Naive thymus-derived CD4-positive, alpha-beta T cell (primary cell): ENCODE results near the gene AKAP13. TPM values are rescaled to one million over a fixed set of nuclear protein-coding genes. Genes with fewer than 3 reads are reported as not detected.

Source experiments
- ATAC-seq: fragments of 150-1000 bp; cut with Tn5 transposase; 2 replicates; pipeline ENCODE4 v1.10.0; 2021; ENCODE audit warnings: mild to moderate bottlenecking, moderate library complexity
- CTCF ChIA-PET: fragments of 350-600 bp; sonication (Branson Sonifier 250); formaldehyde crosslinking; loops from one replicate; lab custom pipeline; 2021; ENCODE audit warnings: antibody characterized with exemption; lab: Charles Lee
- POLR2A ChIA-PET: fragments of 350-600 bp; sonication (Branson Sonifier 250); formaldehyde crosslinking; loops from one replicate; lab custom pipeline; 2021; ENCODE audit warnings: antibody characterized with exemption, inconsistent platforms; lab: Charles Lee
- DNase-seq, 9 donors: peaks; one replicate each; pipeline versions ENCODE4 v3.0.0 to v3.0.0-alpha.2; 2020 to 2022; ENCODE audit warnings: mixed read lengths in 1 of 9
- H3K27ac ChIP-seq: one replicate; pipeline ENCODE4 v1.7.0; 2013; ENCODE audit warnings: mild to moderate bottlenecking, low read depth, low read length, moderate library complexity
- H3K27me3 ChIP-seq, 2 donors: one replicate each; pipeline ENCODE4 v1.7.0; 2013; ENCODE audit warnings: low read length in 2 of 2, mild to moderate bottlenecking in 2 of 2, moderate library complexity in 2 of 2; ENCODE audit not compliant: control insufficient read depth in 2 of 2, insufficient read depth in 2 of 2
- H3K36me3 ChIP-seq, 3 experiments: 1 replicate in 2 of 3; 2 replicates in 1 of 3; pipeline ENCODE4 v1.7.0; 2013; ENCODE audit warnings: low read length in 3 of 3, mild to moderate bottlenecking in 3 of 3, moderate library complexity in 1 of 3; ENCODE audit not compliant: insufficient read depth in 3 of 3, control insufficient read depth in 2 of 3
- H3K4me1 ChIP-seq, 2 donors: one replicate each; pipeline ENCODE4 v1.7.0; 2013; ENCODE audit warnings: low read length in 2 of 2, mild to moderate bottlenecking in 2 of 2, moderate library complexity in 1 of 2; ENCODE audit not compliant: control insufficient read depth in 2 of 2, insufficient read depth in 2 of 2
- H3K4me3 ChIP-seq: 2 replicates; pipeline ENCODE4 v1.7.0; 2013; ENCODE audit warnings: mild to moderate bottlenecking, low read length
- H3K9me3 ChIP-seq, 3 experiments: 1 replicate in 2 of 3; 2 replicates in 1 of 3; pipeline ENCODE4 v1.7.0; 2013; ENCODE audit warnings: low read length in 3 of 3; ENCODE audit not compliant: control insufficient read depth in 2 of 3
- H3K27ac Mint-ChIP-seq, 9 donors: one replicate each; pipeline ENCODE4 v1.8.0; 2020 to 2022; ENCODE audit warnings: mixed read lengths in 9 of 9, mild to moderate bottlenecking in 8 of 9, moderate library complexity in 5 of 9, inconsistent platforms in 2 of 9
- H3K27me3 Mint-ChIP-seq, 5 donors: one replicate each; pipeline ENCODE4 v1.8.0; 2021 to 2022; ENCODE audit warnings: mixed read lengths in 5 of 5, mild to moderate bottlenecking in 1 of 5
- H3K36me3 Mint-ChIP-seq, 5 donors: one replicate each; pipeline ENCODE4 v1.8.0; 2020 to 2022; ENCODE audit warnings: mixed read lengths in 5 of 5, mild to moderate bottlenecking in 3 of 5, inconsistent platforms in 1 of 5
- H3K4me1 Mint-ChIP-seq, 7 donors: one replicate each; pipeline ENCODE4 v1.8.0; 2020 to 2022; ENCODE audit warnings: mixed read lengths in 7 of 7, mild to moderate bottlenecking in 3 of 7, inconsistent platforms in 1 of 7
- H3K4me3 Mint-ChIP-seq, 10 donors: one replicate each; pipeline ENCODE4 v1.8.0; 2020 to 2022; ENCODE audit warnings: mild to moderate bottlenecking in 10 of 10, mixed read lengths in 10 of 10, moderate library complexity in 6 of 10, inconsistent platforms in 2 of 10
- H3K9me3 Mint-ChIP-seq, 11 donors: one replicate each; pipeline ENCODE4 v1.8.0; 2020 to 2022; ENCODE audit warnings: mixed read lengths in 11 of 11, mild to moderate bottlenecking in 4 of 11, inconsistent platforms in 1 of 11, moderate library complexity in 1 of 11
- intact Hi-C, 2 donors: fragments of 100-400 bp; cut with micrococcal nuclease; formaldehyde crosslinking; loops; one replicate each; pipeline ENCODE4 v1.15.1; 2023
- polyA plus RNA-seq, 2 donors: library from polyadenylated mRNA; unstranded; fragments of 300-500 nt; fragmentation: Illumina TruSeq; gene quantifications; one replicate each; pipeline ENCODE4 v1.2.3, GENCODE V29; 2021
- total RNA-seq, 6 experiments: library from RNA in 5 of 6; stranded (reverse) in 5 of 6; gene quantifications; 1 replicate in 5 of 6; 2 replicates in 1 of 6; pipeline ENCODE4 v1.2.3 and lab custom pipeline; 2021 to 2026

AKAP13 gene
- total and polyA plus RNA-seq, 7 experiments from 2014 or later: 108 to 400 (median 231) TPM

DNA sequence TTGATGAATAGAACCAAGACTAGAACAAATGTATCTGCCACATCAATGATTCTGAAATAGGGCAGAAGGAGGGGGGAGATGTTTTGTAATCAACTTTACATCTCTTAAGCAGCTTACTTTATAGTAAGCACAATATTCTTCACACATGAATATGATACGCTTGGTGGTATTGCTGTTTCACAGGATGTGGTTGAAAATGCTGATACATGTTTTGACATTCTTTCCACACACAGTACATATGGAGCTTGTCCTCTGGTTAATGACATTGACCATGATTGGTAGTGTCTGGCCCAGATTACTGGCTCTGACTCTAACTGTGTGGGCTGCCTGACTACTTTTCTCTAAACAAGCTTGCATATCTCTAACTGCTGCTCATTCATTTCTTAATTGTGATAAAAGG is 245.5 kb downstream of the AKAP13 start:
- Mint-ChIP-seq H3K27me3 (no peaks in the 10 kb centered on the region), H3K4me3 (peak overlapping the region; percentile 40 to 80 (median 65)), H3K27ac (peak overlapping the region; percentile 5 to 88 (median 73)), H3K36me3 (peaks cover 6 to 28% (median 18%) of the 10 kb centered on the region in 5 donors), H3K4me1 (peaks cover 48 to 71% (median 58%) of the 10 kb centered on the region in 7 donors), H3K9me3 (no peaks in the 10 kb centered on the region)
- DNase-seq (peak in 4 of 9 donors; percentile 11 to 38 (median 28)), ATAC-seq (peak; percentile 79)
- CTCF ChIA-PET: no interaction called here
- Histone ChIP-seq H3K9me3 (no peaks in the 10 kb centered on the region), H3K4me3 (no peak overlapping the region), H3K27me3 (no peaks in the 10 kb centered on the region), H3K27ac (no peak overlapping the region), H3K36me3 (no peaks in the 10 kb centered on the region), H3K4me1 (peaks cover 26 to 44% of the 10 kb centered on the region in 2 donors)
- POLR2A ChIA-PET: interaction anchor here (0.6 to 2.4 kb wide), 3 partner anchors 43 to 65 kb away, joined by 3 to 6 read pairs (median 5); no protein-coding TSS in a partner anchor
- intact Hi-C loops: loop anchor here in 1 of 2 donors (1.0 to 2.0 kb wide), 3 partner anchors 21 to 81 kb away; no protein-coding TSS in a partner anchor

- Mint-ChIP-seq H3K4me1 (peaks cover 42 to 62% (median 58%) of the 10 kb centered on the region in 7 donors), H3K27ac (peak overlapping the region in 2 of 9 donors; percentile 11 to 16), H3K27me3 (no peaks in the 10 kb centered on the region), H3K36me3 (peaks cover 6 to 25% (median 22%) of the 10 kb centered on the region in 5 donors), H3K9me3 (no peaks in the 10 kb centered on the region), H3K4me3 (peak overlapping the region in 1 of 10 donors; percentile 23)
- no peak for ATAC-seq
- Histone ChIP-seq H3K27ac (no peak overlapping the region), H3K27me3 (no peaks in the 10 kb centered on the region), H3K4me3 (no peak overlapping the region), H3K9me3 (no peaks in the 10 kb centered on the region), H3K36me3 (no peaks in the 10 kb centered on the region), H3K4me1 (peaks cover 22 to 39% of the 10 kb centered on the region in 2 donors)
- DNase-seq: no peak
- intact Hi-C loops: no loop called here
- POLR2A ChIA-PET: interaction anchor here (0.6 to 1.1 kb wide), 4 partner anchors 8 to 70 kb away, joined by 4 to 7 read pairs (median 4); no protein-coding TSS in a partner anchor
- CTCF ChIA-PET: interaction anchor here (0.7 to 1.4 kb wide), 4 partner anchors 8 to 27 kb away, joined by 3 read pairs; no protein-coding TSS in a partner anchor
Observed at GRCh38 chr15:85627213-85627935, 247.0 kb downstream of the AKAP13 start.

GRCh38 chr15:85630311-85630710 is 249.9 kb downstream of the AKAP13 start:
- ATAC-seq (no peak), DNase-seq (no peak)
- CTCF ChIA-PET: interaction anchor here (0.6 kb wide), 1 partner anchor 47 kb away, joined by 4 read pairs; no protein-coding TSS in a partner anchor
- no peaks in the 10 kb centered on the region for H3K9me3 ChIP-seq
- Mint-ChIP-seq H3K9me3 (peaks cover 0 to 2% (median 0%) of the 10 kb centered on the region in 11 donors), H3K36me3 (peaks cover 6 to 27% (median 25%) of the 10 kb centered on the region in 5 donors), H3K27ac (peak overlapping the region in 3 of 9 donors; percentile 13 to 48 (median 38)), H3K27me3 (no peaks in the 10 kb centered on the region), H3K4me1 (peaks cover 23 to 41% (median 37%) of the 10 kb centered on the region in 7 donors), H3K4me3 (no peak overlapping the region)
- no peak overlapping the region for H3K4me3 ChIP-seq
- POLR2A ChIA-PET: interaction anchor here (1.1 kb wide), 1 partner anchor 12 kb away, joined by 4 read pairs; no protein-coding TSS in a partner anchor
- intact Hi-C loops: no loop called here
- H3K4me1 ChIP-seq: peaks cover 9 to 29% of the 10 kb centered on the region in 2 donors
- no peaks in the 10 kb centered on the region for H3K36me3 ChIP-seq
- H3K27ac ChIP-seq: no peak overlapping the region
- H3K27me3 ChIP-seq: no peaks in the 10 kb centered on the region

- H3K4me1 Mint-ChIP-seq: peaks cover 21 to 36% (median 34%) of the 10 kb centered on the region in 7 donors
- intact Hi-C loops: no loop called here
Observed at GRCh38 chr15:85631018-85631417, 250.6 kb downstream of the AKAP13 start.

DNA sequence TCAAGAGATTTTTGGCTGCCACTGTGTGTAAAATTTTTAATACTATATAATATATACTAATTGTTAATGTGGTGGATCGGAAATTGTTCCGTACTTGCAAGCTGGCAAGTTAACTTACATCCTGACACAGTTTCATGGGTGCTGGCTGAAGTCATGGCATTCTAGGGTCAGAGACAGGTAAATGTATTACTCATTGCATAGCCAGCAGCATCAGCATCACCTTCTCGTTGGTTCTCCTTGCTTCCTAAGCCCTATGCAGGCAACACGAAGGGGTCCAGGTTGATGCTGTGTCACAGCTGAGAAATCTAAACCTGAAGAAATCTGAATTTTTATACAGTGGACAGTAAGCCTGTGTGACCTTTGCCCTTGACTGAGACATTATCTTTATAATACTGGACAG is 251.6 kb downstream of the AKAP13 start:
- DNase-seq (no peak), ATAC-seq (no peak)
- no peak overlapping the region for H3K4me3 ChIP-seq
- H3K36me3 ChIP-seq: no peaks in the 10 kb centered on the region
- intact Hi-C loops: no loop called here
- peaks cover 0 to 12% of the 10 kb centered on the region in 2 donors for H3K4me1 ChIP-seq
- no peak overlapping the region for H3K27ac ChIP-seq
- H3K9me3 Mint-ChIP-seq: peaks cover 0 to 2% (median 0%) of the 10 kb centered on the region in 11 donors
- no peaks in the 10 kb centered on the region for H3K27me3 ChIP-seq
- peaks cover 5 to 30% (median 20%) of the 10 kb centered on the region in 5 donors for H3K36me3 Mint-ChIP-seq
- ChIA-PET CTCF (no interaction called here), POLR2A (no interaction called here)
- H3K9me3 ChIP-seq: no peaks in the 10 kb centered on the region
- no peak overlapping the region for H3K27ac Mint-ChIP-seq
- no peaks in the 10 kb centered on the region for H3K27me3 Mint-ChIP-seq
- H3K4me1 Mint-ChIP-seq: peaks cover 16 to 35% (median 28%) of the 10 kb centered on the region in 7 donors
- no peak overlapping the region for H3K4me3 Mint-ChIP-seq

More at GRCh38 chr15:85631018-85631417, 250.6 kb downstream of the AKAP13 start:
- DNase-seq (no peak), ATAC-seq (no peak)
- peaks cover 0 to 2% (median 0%) of the 10 kb centered on the region in 11 donors for H3K9me3 Mint-ChIP-seq
- peaks cover 6 to 30% (median 25%) of the 10 kb centered on the region in 5 donors for H3K36me3 Mint-ChIP-seq
- peaks cover 2 to 22% of the 10 kb centered on the region in 2 donors for H3K4me1 ChIP-seq
- H3K9me3 ChIP-seq: no peaks in the 10 kb centered on the region
- H3K27me3 Mint-ChIP-seq: no peaks in the 10 kb centered on the region
- no peak overlapping the region for H3K27ac Mint-ChIP-seq
- H3K27me3 ChIP-seq: no peaks in the 10 kb centered on the region
- ChIA-PET CTCF (no interaction called here), POLR2A (no interaction called here)
- no peak overlapping the region for H3K4me3 ChIP-seq
- H3K27ac ChIP-seq: no peak overlapping the region
- H3K36me3 ChIP-seq: no peaks in the 10 kb centered on the region
- no peak overlapping the region for H3K4me3 Mint-ChIP-seq

DNA sequence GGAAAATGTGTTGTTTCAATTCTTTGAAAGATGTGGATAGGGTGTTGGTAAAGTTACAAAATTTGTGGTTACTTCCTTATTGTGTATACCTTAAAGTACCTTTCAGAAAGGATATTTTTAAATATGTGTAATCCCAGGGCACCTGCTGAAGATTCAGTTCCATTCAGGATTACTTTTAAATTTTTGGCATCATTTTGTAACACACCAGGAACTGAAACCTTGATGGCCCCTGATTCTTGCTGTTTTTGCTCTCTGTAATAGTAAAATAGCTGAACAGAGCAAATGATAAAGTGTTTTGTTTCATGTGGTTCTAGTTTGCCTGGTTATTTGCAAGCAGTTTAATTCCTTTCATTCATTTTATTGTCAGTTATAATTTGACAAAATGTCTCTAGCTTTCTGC is 253.5 kb downstream of the AKAP13 start:
- H3K9me3 ChIP-seq: no peaks in the 10 kb centered on the region
- no peaks in the 10 kb centered on the region for H3K27me3 ChIP-seq
- H3K27ac Mint-ChIP-seq: peak overlapping the region in 1 of 9 donors; percentile 16
- no peaks in the 10 kb centered on the region for H3K36me3 ChIP-seq
- H3K27ac ChIP-seq: no peak overlapping the region
- H3K4me3 ChIP-seq: no peak overlapping the region
- no peaks in the 10 kb centered on the region for H3K27me3 Mint-ChIP-seq
- H3K4me1 Mint-ChIP-seq: peaks cover 4 to 32% (median 23%) of the 10 kb centered on the region in 7 donors
- no peak for DNase-seq
- H3K4me1 ChIP-seq: peaks cover 0 to 7% of the 10 kb centered on the region in 2 donors
- intact Hi-C loops: no loop called here
- no peak for ATAC-seq
- H3K9me3 Mint-ChIP-seq: peaks cover 0 to 2% (median 0%) of the 10 kb centered on the region in 11 donors
- CTCF ChIA-PET: no interaction called here
- H3K4me3 Mint-ChIP-seq: no peak overlapping the region
- H3K36me3 Mint-ChIP-seq: peaks cover 0 to 29% (median 11%) of the 10 kb centered on the region in 5 donors
- POLR2A ChIA-PET: interaction anchor here (1.6 kb wide), 1 partner anchor 29 kb away, joined by 3 read pairs; no protein-coding TSS in a partner anchor
